Measurements from ENCODE around the gene MAGEF1. TPM values are rescaled to one million over a fixed set of nuclear protein-coding genes. Genes with fewer than 3 reads are reported as not detected.

The MAGEF1 gene
- total and polyA plus RNA-seq, 2 of the 13 experiments (the other 11 are each of a cell fraction or from before 2014, with no cell fraction given): 26.0 to 62.4 TPM

GRCh38 chr3:184741259-184741556 is 29.3 kb upstream of the MAGEF1 start:
- 20% methylated on average over 5 of the region's 8 CpGs for WGBS (ENCODE audit: low lambda C conversion rate)
- ChIA-PET CTCF (ENCODE audit: low intra/inter-chr PET ratio, low total read pairs) (no interaction called here), POLR2A (no interaction called here)
- ATAC-seq: no peak
- no peak for DNase-seq (ENCODE audit: low spot score)
- no peaks in the 10 kb centered on the region for H3K36me3 ChIP-seq (replicated peaks in 1 of 2; ENCODE audit: control insufficient read depth in 1 of 2, insufficient read depth in 2 of 2, low read length in 2 of 2)
- H3K79me2 ChIP-seq (ENCODE audit: insufficient read depth, low read length): no peaks in the 10 kb centered on the region
- peaks cover 0 to 38% of the 10 kb centered on the region in 2 experiments; a peak in 4 of 5 replicates for H3K27me3 ChIP-seq (ENCODE audit: control insufficient read depth in 1 of 2, insufficient read depth in 2 of 2, low read length in 2 of 2)
- H3K9ac ChIP-seq (ENCODE audit: insufficient read depth, low read depth, low read length): no peak overlapping the region
- H3K4me1 ChIP-seq (ENCODE audit: insufficient read depth, low read length): no peaks in the 10 kb centered on the region
- no peak overlapping the region for H3K4me3 ChIP-seq (replicated peaks in 1 of 3; ENCODE audit: insufficient read depth in 1 of 3, low read depth in 2 of 3, low read length in 3 of 3)
- H3K27ac ChIP-seq (ENCODE audit: extremely low read length, insufficient read depth, low read length): no peak overlapping the region
- H3K9me3 ChIP-seq (ENCODE audit: low read length): no peaks in the 10 kb centered on the region
- in situ Hi-C loops (cut with HindIII; ENCODE audit: extremely low pct_ligation_motif_present, low pct_unique_long_range_greater_than_20kb): no loop called here
- no peak for FAIRE-seq
- intact Hi-C loops (cut with micrococcal nuclease; ENCODE audit: unreplicated experiment): no loop called here
- H2AFZ ChIP-seq (ENCODE audit: low read length): no peak overlapping the region
- no peak overlapping the region for H3K4me2 ChIP-seq (ENCODE audit: low read depth, low read length)
- no TSS peak for BruUV-seq (replicated peaks)
- no peaks in the 10 kb centered on the region for H4K20me1 ChIP-seq (ENCODE audit: insufficient read depth, low read length)
- TF ChIP-seq ADNP (CRISPR knock-in tag; IDR thresholded peaks at IDR 0.05): no peak
- TF ChIP-seq DZIP1 (CRISPR knock-in tag; IDR thresholded peaks at IDR 0.05): no peak
- no peak for TF ChIP-seq MAZ (IDR thresholded peaks at IDR 0.05; ENCODE audit: borderline replicate concordance, low read depth, low read length)
- no peak for TF ChIP-seq MAZ (CRISPR knock-in tag; IDR thresholded peaks at IDR 0.05; ENCODE audit: low read depth)
- TF ChIP-seq PRPF4 (IDR thresholded peaks at IDR 0.05; ENCODE audit: low read depth, low read length, poor library complexity, severe bottlenecking): no peak
- TF ChIP-seq ZNF781 (CRISPR knock-in tag; IDR thresholded peaks at IDR 0.05; ENCODE audit: borderline replicate concordance, not compliant biosample characterization): no peak
- TF ChIP-seq NFKB2 (CRISPR knock-in tag; IDR thresholded peaks at IDR 0.05; ENCODE audit: borderline replicate concordance): no peak
- no peak for TF ChIP-seq NFIB (CRISPR knock-in tag; IDR thresholded peaks at IDR 0.05; ENCODE audit: borderline replicate concordance)
- no peak for TF ChIP-seq ZNF296 (CRISPR knock-in tag; conservative IDR thresholded peaks at IDR 0.05)
- no peak for TF ChIP-seq SCMH1 (CRISPR knock-in tag; IDR thresholded peaks at IDR 0.05; ENCODE audit: borderline replicate concordance)
- no peak for TF ChIP-seq ZNF276 (CRISPR knock-in tag; IDR thresholded peaks at IDR 0.05; ENCODE audit: low read depth)
- TF ChIP-seq TBX3 (IDR thresholded peaks at IDR 0.05; ENCODE audit: borderline replicate concordance): no peak
- no peak for TF ChIP-seq FOXC1 (CRISPR knock-in tag; IDR thresholded peaks at IDR 0.05; ENCODE audit: borderline replicate concordance)
- TF ChIP-seq, protein P1, sequence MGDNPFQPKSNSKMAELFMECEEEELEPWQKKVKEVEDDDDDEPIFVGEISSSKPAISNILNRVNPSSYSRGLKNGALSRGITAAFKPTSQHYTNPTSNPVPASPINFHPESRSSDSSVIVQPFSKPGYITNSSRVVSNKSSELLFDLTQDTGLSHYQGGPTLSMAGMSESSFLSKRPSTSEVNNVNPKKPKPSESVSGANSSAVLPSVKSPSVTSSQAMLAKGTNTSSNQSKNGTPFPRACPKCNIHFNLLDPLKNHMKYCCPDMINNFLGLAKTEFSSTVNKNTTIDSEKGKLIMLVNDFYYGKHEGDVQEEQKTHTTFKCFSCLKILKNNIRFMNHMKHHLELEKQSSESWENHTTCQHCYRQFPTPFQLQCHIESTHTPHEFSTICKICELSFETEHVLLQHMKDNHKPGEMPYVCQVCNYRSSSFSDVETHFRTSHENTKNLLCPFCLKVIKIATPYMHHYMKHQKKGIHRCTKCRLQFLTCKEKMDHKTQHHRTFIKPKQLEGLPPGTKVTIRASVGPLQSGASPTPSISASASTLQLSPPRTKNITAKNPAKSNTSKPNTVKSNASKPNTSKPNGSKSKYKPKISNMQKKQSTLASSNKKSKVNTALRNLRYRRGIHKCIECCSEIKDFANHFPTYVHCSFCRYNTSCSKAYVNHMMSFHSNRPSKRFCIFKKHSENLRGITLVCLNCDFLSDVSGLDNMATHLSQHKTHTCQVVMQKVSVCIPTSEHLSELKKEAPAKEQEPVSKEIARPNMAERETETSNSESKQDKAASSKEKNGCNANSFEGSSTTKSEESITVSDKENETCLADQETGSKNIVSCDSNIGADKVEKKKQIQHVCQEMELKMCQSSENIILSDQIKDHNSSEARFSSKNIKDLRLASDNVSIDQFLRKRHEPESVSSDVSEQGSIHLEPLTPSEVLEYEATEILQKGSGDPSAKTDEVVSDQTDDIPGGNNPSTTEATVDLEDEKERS (CRISPR knock-in tag; IDR thresholded peaks at IDR 0.05): no peak
- no peak for TF ChIP-seq XRCC5 (optimal IDR thresholded peaks at IDR 0.05; ENCODE audit: low read length)
- TF ChIP-seq, protein P2, sequence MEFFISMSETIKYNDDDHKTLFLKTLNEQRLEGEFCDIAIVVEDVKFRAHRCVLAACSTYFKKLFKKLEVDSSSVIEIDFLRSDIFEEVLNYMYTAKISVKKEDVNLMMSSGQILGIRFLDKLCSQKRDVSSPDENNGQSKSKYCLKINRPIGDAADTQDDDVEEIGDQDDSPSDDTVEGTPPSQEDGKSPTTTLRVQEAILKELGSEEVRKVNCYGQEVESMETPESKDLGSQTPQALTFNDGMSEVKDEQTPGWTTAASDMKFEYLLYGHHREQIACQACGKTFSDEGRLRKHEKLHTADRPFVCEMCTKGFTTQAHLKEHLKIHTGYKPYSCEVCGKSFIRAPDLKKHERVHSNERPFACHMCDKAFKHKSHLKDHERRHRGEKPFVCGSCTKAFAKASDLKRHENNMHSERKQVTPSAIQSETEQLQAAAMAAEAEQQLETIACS (CRISPR knock-in tag; IDR thresholded peaks at IDR 0.05): no peak
